ENCODE data around the gene BBS10.

DNA sequence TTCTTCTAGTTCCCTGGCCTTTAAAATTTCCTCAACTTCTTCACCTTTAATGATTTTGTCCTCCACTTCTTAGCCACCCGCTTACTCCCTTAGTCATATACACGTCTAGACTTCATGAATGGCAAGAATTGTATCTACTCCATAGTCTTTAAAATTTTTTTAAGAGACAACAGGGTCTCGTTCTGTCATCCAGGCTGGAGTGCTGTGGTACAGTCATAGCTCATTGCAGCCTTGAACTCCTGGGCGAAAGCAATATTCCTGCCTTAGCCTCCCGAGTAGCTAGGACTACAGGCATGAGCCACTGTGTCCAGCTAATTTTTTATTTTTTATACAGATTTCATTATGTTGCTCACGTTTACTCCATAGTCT, 47.9 kb downstream of the BBS10 start:
- TF ChIP-seq EZH2 (IDR thresholded peaks at IDR 0.05) (no peak), FOXP2 (optimal IDR thresholded peaks at IDR 0.05; ENCODE audit: control extremely low read depth, extremely low read length, insufficient read depth) (no peak)

All from SK-N-MC (cell line).